ENCODE data around the gene TRPV4. TPM values are rescaled to one million over a fixed set of nuclear protein-coding genes. Genes with fewer than 3 reads are reported as not detected.
A peak's percentile ranks its signal among the peaks of the same experiment; 100 is the strongest.

Gene TRPV4
- total RNA-seq, 1 experiment from 2014 or later = 0.09 TPM

DNA sequence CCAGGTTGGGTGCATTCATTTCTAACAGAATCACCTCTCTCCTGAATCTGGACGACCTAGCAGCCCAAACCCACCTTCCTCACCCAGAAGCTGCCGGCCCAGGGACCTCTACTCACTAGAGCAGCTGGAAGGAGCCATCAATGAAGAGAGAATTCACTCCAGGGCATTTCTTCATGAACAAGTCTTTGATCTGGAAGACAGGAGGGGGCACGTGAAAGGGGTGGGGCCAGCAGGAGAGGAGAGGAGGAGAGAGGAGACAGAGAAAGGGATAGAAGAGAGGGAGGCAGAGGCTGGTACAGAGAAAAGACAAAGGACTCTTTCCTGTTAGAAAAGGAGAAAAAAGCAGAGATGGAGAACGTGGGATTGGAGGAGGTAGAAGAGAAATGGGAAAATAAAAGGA, 39.8 kb downstream of the TRPV4 start:
- Mint-ChIP-seq H3K27me3 (ENCODE audit: insufficient read depth, unreplicated experiment) (no peaks in the 10 kb centered on the region), H3K36me3 (ENCODE audit: insufficient read depth, unreplicated experiment) (no peaks in the 10 kb centered on the region), H3K4me1 (ENCODE audit: insufficient read depth, unreplicated experiment) (peaks cover 11% of the 10 kb centered on the region), H3K9me3 (ENCODE audit: unreplicated experiment) (no peaks in the 10 kb centered on the region), H3K27ac (ENCODE audit: low read depth, unreplicated experiment) (peak overlapping the region; percentile 9), H3K4me3 (ENCODE audit: unreplicated experiment) (no peak overlapping the region)
- TF ChIP-seq, protein P1, sequence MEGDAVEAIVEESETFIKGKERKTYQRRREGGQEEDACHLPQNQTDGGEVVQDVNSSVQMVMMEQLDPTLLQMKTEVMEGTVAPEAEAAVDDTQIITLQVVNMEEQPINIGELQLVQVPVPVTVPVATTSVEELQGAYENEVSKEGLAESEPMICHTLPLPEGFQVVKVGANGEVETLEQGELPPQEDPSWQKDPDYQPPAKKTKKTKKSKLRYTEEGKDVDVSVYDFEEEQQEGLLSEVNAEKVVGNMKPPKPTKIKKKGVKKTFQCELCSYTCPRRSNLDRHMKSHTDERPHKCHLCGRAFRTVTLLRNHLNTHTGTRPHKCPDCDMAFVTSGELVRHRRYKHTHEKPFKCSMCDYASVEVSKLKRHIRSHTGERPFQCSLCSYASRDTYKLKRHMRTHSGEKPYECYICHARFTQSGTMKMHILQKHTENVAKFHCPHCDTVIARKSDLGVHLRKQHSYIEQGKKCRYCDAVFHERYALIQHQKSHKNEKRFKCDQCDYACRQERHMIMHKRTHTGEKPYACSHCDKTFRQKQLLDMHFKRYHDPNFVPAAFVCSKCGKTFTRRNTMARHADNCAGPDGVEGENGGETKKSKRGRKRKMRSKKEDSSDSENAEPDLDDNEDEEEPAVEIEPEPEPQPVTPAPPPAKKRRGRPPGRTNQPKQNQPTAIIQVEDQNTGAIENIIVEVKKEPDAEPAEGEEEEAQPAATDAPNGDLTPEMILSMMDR (IDR thresholded peaks at IDR 0.05; ENCODE audit: unreplicated experiment) = no peak
- intact Hi-C loops (cut with micrococcal nuclease) = no loop called here
- BruUV-seq (replicated peaks) = no TSS peak
- ChIA-PET CTCF (interaction anchor here (0.6 to 3.7 kb wide), 3 partner anchors 11 to 1094 kb away, joined by 3 to 36 read pairs (median 3); no protein-coding TSS in a partner anchor), POLR2A (no interaction called here)
- no peak for DNase-seq (ENCODE audit: unreplicated experiment)

DNA sequence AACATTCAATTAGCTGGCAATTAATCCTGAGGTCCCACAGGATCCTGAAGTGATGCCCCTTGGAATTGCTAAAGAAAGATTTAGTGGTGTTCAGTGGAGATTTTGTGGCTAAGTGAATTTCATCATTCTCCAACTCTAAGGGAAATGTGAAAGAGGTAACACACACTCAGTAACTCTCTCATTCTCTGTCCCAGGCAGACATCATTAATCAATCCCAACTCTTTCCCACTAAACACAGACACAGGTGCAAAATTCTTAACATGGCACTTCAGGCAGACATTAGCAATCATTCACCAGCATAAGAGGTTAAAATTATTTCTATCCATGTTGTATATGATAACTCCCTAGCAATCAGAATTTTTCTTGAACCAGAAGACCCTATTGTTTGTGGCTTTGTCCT, 40.2 kb downstream of the TRPV4 start:
- peaks cover 11% of the 10 kb centered on the region for H3K4me1 Mint-ChIP-seq (ENCODE audit: insufficient read depth, unreplicated experiment)

DNA sequence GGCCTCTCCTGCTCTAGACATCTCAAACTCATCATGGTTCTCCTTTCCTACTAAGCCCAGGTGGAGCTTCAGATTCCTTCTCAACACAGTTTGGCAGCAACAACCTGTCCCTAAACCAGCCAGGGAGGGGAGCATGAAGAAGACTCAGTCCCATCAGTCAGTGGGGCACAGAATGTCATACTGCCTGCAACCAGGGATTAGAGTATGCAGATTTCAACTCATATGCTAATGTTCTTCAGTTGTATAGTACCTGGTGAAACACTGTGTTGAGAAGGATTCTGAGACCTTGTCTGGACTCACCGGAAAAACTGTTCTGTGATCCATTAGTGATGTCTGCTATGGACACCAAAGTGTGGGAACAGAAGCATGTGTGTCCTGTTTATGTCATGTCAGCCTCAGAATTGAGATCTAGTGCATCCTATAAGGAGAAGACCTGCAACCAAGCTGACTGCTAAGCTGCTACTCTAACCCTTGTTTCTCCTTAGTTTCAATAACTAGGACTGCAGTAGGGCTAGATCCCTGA, 43.6 kb downstream of the TRPV4 start:
- ChIA-PET POLR2A (no interaction called here), CTCF (interaction anchor here (0.6 to 1.6 kb wide), 3 partner anchors 13 to 192 kb away, joined by 3 to 5 read pairs (median 4); no protein-coding TSS in a partner anchor)
- no TSS peak for BruUV-seq (replicated peaks)

More for the DNA sequence above, 40.2 kb downstream of the TRPV4 start:
- no peak overlapping the region for H3K27ac Mint-ChIP-seq (ENCODE audit: low read depth, unreplicated experiment)
- H3K27me3 Mint-ChIP-seq (ENCODE audit: insufficient read depth, unreplicated experiment) = no peaks in the 10 kb centered on the region
- ChIA-PET POLR2A (no interaction called here), CTCF (interaction anchor here (0.6 to 0.7 kb wide), 2 partner anchors 274 to 1094 kb away, joined by 3 read pairs; no protein-coding TSS in a partner anchor)
- H3K9me3 Mint-ChIP-seq (ENCODE audit: unreplicated experiment) = no peaks in the 10 kb centered on the region
- no peak overlapping the region for H3K4me3 Mint-ChIP-seq (ENCODE audit: unreplicated experiment)
- intact Hi-C loops (cut with micrococcal nuclease) = no loop called here
- H3K36me3 Mint-ChIP-seq (ENCODE audit: insufficient read depth, unreplicated experiment) = no peaks in the 10 kb centered on the region
- no peak for DNase-seq (ENCODE audit: unreplicated experiment)
- TF ChIP-seq, protein P1 (IDR thresholded peaks at IDR 0.05; ENCODE audit: unreplicated experiment) = no peak
- BruUV-seq (replicated peaks) = no TSS peak

DNA sequence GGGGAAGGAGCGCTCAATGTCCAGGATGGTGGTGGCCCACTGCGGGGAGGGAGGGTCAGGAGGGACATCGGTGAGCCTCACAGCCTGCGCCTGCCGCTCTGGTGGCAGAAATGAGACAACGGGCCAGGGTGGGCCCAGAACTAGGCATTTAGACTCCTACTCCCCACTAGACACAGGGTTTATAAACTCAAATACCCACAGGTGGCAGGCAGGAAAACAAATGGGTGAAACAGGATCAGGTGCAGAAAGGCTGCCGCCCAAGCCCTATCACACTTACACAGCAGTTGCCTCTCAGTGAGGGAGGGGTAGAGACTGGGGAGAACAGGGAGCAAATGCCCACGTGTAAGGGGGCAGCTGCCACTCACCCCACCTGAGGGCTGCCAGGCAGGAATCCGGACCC, 46.4 kb downstream of the TRPV4 start:
- no peaks in the 10 kb centered on the region for H3K36me3 Mint-ChIP-seq (ENCODE audit: insufficient read depth, unreplicated experiment)
- H3K4me1 Mint-ChIP-seq (ENCODE audit: insufficient read depth, unreplicated experiment) = no peaks in the 10 kb centered on the region
- H3K9me3 Mint-ChIP-seq (ENCODE audit: unreplicated experiment) = no peaks in the 10 kb centered on the region
- no peaks in the 10 kb centered on the region for H3K27me3 Mint-ChIP-seq (ENCODE audit: insufficient read depth, unreplicated experiment)
- POLR2A ChIA-PET = no interaction called here
- DNase-seq (ENCODE audit: unreplicated experiment) = no peak
- H3K27ac Mint-ChIP-seq (ENCODE audit: low read depth, unreplicated experiment) = no peak overlapping the region
- intact Hi-C loops (cut with micrococcal nuclease) = no loop called here
- CTCF ChIA-PET = interaction anchor here (0.6 to 3.0 kb wide), 3 partner anchors 19 to 263 kb away, joined by 3 to 7 read pairs (median 4); no protein-coding TSS in a partner anchor
- H3K4me3 Mint-ChIP-seq (ENCODE audit: unreplicated experiment) = no peak overlapping the region
- TF ChIP-seq, protein P1 (IDR thresholded peaks at IDR 0.05; ENCODE audit: unreplicated experiment) = no peak
- no TSS peak for BruUV-seq (replicated peaks)

More for the DNA sequence above, 43.6 kb downstream of the TRPV4 start:
- no peaks in the 10 kb centered on the region for H3K36me3 Mint-ChIP-seq (ENCODE audit: insufficient read depth, unreplicated experiment)
- intact Hi-C loops (cut with micrococcal nuclease) = no loop called here
- DNase-seq (ENCODE audit: unreplicated experiment) = no peak
- no peaks in the 10 kb centered on the region for H3K27me3 Mint-ChIP-seq (ENCODE audit: insufficient read depth, unreplicated experiment)
- no peaks in the 10 kb centered on the region for H3K9me3 Mint-ChIP-seq (ENCODE audit: unreplicated experiment)
- no peak overlapping the region for H3K4me3 Mint-ChIP-seq (ENCODE audit: unreplicated experiment)
- TF ChIP-seq, protein P1 (IDR thresholded peaks at IDR 0.05; ENCODE audit: unreplicated experiment) = no peak
- H3K27ac Mint-ChIP-seq (ENCODE audit: low read depth, unreplicated experiment) = no peak overlapping the region
- peaks cover 6% of the 10 kb centered on the region for H3K4me1 Mint-ChIP-seq (ENCODE audit: insufficient read depth, unreplicated experiment)
